Stimulated activated CD4-positive, alpha-beta T cell treated with anti-CD3 and anti-CD28 coated beads, Interleukin-12 subunit alpha, Interleukin-12 subunit beta, amount 100 ng/mL, for 24 hours (primary cell): ENCODE measurements around the gene COL6A3.
A peak's percentile ranks its signal among the peaks of the same experiment; 100 is the strongest.

ENCODE experiments used
- DNase-seq, 2 experiments: peaks; one replicate each; pipeline ENCODE4 v3.0.0-alpha.2; 2020; ENCODE audit warnings: low read depth in 2 of 2

COL6A3 gene

DNA sequence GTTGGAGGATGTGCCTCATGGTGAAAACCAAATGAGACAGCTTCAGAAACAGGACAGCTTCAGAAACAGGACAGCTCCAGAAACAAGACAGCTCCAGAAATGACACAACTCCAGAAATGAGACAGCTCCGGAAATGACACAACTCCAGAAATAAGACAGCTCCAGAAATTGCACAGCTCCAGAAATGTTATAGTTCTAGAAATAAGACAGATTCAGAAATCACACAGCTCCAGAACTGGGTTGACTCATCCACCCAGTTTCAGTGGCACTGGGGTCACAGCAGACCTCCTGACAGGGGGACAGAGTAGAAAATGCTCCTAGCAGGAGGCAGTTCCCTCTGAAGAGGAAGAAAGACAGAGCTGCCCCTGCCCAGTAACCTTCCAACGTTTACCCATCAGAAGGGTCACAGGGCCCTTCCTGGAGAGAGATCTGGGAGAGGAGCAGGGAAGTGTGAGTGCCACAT is 26.9 kb upstream of the COL6A3 start:
- DNase-seq, result peak; percentile 37 to 55

DNA sequence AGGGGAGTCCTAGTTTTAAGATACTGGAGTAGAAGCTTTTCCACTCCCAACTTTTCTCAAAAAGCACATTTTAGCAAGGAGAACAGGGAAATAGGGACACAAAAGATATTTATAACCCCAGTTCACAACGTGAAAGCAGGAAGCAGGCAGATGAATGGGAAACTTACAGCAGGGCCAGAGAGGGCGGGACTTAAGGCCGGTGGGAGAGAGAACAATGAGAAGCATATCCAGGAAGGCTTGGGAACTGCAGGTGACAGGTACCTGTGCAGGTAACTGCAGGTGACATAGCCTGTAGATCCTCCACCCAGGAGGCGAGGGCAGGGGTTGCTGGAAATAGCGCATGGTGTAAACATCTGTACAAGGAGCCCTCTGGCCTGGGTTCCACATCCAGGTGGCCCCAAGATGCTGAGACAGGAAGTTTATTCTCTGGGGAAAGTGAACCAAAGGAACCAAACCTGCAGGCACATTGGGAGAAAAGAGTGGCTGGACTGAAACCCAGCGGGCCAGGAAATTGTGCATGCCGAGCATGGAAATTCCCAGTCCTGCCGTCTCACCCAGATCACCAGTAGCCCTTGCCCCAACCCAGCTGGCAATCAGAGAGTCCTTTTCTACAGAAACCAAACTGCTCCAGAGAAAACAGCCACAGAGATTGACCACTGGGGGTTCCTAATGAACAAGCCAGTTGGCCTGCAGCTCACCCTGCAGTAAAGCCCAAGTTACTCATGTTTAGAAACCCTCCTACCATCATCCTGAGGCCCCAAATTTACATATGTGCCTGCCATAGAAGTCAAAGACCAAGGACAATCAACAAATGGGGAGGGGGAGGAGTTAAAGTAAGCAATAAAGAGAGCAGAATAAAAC is 24.3 kb upstream of the COL6A3 start:
- no peak for DNase-seq

GRCh38 chr2:237437566-237437965 is 23.6 kb upstream of the COL6A3 start:
- DNase-seq, result no peak

- no peak for DNase-seq
Observed at GRCh38 chr2:237435844-237436587, 22.1 kb upstream of the COL6A3 start.

- peak; percentile 54 to 81 for DNase-seq
Observed at GRCh38 chr2:237434866-237435311, 20.9 kb upstream of the COL6A3 start.

GRCh38 chr2:237433920-237434676 is 20.1 kb upstream of the COL6A3 start:
- DNase-seq, result no peak

- DNase-seq, result peak; percentile 67 to 83
Observed at GRCh38 chr2:237432484-237433092, 18.6 kb upstream of the COL6A3 start.

- DNase-seq, result no peak
Observed at GRCh38 chr2:237431837-237432236, 17.9 kb upstream of the COL6A3 start.

DNA sequence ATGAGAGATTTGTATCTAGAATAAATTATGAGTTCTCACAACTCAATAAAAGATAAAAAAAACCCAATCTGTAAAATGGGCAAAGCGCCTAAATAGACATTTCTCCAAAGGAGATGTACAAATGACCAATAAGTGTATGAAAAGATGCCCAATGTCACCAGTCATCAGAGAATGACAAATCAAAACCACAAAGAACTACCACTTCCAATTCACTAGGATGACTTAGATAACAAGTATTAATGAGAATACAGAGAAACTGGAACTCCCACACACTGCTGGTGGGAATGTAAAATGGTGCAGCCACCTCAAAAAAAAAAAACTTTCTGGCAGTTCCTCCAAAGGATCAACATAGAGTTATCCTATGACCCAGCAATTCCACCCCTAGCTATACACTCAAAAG is 17.4 kb upstream of the COL6A3 start:
- DNase-seq, result no peak

DNA sequence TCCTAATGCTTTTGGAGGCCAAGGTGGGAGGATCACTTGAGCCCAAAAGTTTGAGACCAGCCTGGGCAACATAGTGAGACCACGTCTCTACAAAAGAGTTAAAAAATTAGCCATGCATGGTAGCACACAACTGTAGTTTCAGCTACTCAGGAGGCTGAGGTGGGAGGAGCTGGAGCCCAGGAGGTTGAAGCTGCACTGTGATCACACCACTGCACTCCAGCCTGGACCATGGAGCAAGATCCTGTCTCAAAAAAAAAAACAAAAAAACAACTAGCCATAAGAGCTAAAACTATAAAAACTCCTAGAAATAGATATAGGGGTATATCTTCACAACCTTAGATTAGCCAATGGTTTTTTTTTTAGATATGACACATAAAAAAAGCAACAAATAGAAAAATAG is 16.9 kb upstream of the COL6A3 start:
- DNase-seq, result no peak

DNA sequence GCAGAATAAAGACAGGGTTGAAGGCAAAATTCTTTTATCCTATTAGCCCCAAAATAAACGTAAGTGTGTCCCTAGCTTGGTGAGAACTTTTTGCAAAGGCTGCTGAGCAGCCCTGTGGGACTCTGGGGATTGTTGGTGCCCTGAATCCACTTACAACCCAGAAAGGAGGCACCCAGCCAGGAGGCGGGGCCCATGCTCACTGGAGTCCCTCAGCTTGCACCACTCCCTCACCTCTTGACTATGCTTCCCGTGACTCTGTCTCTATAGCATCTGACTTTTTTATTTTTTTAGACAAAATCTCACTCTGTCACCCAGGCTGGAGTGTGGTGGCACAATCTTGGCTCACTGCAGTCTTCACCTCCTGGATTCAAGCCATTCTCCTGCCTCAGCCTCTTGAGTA is 15.8 kb upstream of the COL6A3 start:
- no peak for DNase-seq

- DNase-seq, result peak; percentile 76 to 79
Observed at GRCh38 chr2:237427769-237428506, 14.0 kb upstream of the COL6A3 start.

- DNase-seq, result no peak
Observed at GRCh38 chr2:237426517-237426916, 12.6 kb upstream of the COL6A3 start.

GRCh38 chr2:237425320-237425719 is 11.4 kb upstream of the COL6A3 start:
- no peak for DNase-seq

- no peak for DNase-seq
Observed at GRCh38 chr2:237424544-237424943, 10.6 kb upstream of the COL6A3 start.

DNA sequence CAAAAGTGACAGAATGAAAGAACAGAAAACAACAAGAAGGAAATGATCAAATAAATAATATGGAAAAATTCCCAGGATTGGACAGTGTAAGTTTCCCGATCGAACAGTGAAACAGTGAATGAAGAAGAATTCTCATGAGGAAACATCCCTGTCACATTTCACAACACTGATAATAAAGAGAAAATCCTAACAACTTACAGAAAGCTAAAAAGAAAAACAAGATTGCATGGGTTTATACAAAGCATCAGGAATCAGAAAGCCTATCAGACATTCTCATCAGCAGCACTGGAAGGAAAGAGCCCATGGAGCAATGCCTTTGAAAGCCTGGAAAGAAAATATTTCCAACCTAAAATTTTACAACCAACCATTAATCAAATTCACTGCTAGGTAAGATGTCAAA is 9.9 kb upstream of the COL6A3 start:
- DNase-seq, result no peak

DNA sequence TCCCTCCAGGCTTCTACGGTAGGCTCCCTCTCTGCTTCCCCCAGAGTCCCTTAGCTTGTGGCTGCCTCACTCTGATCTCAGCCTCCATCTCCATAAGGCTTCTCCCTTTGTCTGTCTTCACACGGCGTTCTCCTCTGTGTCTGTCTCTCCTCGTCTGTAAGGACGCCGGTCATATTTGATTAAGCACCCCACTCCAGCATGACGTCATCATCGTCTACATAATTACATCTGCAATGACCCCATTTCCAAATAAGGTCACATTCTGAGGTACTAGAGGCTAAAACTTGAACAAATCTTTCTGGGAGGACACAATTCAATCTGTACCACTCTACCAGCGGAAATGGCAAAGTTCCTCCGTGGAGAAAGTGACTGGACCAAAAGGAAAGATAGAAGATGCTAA is 8.3 kb upstream of the COL6A3 start:
- DNase-seq, result no peak

GRCh38 chr2:237421542-237422116 is 7.7 kb upstream of the COL6A3 start:
- peak; percentile 59 to 81 for DNase-seq

GRCh38 chr2:237418300-237418699 is 4.3 kb upstream of the COL6A3 start:
- DNase-seq, result no peak

- no peak for DNase-seq
Observed at GRCh38 chr2:237412988-237413776, 782 bp downstream of the COL6A3 start.
